ENCODE results near the gene MT1E.
A peak's percentile ranks its signal among the peaks of the same experiment; 100 is the strongest.
"Not testable (repeated sequence)": the region's sequence is repeated elsewhere in the genome, so short reads cannot be mapped to it uniquely, and the experiment has no call there.

Gene MT1E

DNA sequence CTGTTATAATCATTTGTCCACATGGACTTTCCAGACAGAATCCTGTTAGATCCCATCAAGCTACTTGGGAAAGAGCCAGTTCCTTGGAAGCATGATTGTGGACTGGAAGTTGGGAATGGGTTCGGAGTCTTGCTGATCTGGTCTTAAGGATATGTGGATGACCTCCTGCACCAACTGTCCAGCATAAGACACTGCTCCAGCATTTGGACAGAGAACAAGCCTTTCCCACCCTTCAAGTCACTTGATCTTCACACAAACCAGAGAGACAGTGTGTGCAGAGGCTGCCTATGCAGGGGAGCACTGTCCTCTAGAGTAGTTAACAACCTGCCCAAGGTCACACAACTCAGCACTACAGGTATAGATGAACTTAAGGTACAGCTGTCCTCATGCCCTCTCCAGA is 20.3 kb downstream of the MT1E start:
- DNase-seq (ENCODE audit: low spot score): no peak

DNA sequence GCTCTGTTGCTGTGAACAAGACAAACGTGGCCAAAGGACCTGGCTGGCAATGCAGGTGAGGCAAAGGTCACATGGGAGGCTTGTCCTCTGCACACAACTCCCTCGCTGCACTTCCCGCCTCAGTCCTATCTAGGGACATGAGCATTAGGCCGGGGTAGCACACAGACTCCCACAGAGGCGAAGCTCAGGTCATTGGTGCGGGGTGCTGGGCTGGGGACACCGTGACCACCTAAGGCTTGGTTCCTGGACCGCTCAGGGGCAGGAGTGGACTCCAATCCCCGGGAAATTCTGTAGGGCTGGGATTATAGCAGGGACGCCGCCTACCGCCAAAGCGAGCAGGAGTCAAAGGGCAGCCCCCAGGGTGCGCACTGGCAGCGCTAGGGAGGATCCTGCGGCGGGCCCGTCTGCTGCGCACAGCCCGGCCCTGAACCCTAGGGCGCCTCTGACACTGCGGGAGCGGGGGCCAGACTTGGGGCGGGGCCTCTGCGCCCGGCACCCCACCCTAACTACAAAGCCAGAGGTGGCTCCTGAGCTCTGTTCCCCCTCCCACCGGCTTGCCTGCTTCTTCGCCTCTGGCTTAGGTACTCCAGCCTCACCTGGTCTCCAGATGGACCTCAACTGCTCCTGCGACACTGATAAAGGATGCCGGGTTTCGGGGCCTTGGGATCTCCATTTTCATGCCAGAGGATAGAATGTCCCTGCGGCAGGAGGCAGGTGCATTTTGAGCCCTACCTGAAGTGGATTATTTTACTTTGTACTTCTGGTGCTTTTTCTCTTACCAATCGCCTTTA is 22.3 kb downstream of the MT1E start:
- no peak for DNase-seq (ENCODE audit: low spot score)

DNA sequence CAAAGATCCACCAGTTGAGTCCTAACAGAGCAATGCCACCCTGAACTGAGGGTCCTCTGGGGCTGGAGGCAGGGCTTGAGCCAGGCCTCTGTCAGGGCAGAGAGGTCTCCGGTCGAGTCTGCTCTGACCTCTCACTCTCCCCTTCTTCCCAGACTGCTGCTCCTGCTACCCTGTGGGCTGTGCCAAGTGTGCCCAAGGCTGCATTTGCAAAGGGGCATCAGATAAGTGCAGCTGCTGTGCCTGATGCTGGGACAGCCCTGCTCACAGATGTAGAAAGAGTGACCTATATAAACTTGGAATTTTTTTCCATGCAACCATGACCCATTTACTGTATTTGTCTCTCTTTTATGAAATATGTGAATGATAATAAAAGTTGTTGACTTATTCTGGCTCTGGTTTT is 23.7 kb downstream of the MT1E start:
- no peak for DNase-seq (ENCODE audit: low spot score)

DNA sequence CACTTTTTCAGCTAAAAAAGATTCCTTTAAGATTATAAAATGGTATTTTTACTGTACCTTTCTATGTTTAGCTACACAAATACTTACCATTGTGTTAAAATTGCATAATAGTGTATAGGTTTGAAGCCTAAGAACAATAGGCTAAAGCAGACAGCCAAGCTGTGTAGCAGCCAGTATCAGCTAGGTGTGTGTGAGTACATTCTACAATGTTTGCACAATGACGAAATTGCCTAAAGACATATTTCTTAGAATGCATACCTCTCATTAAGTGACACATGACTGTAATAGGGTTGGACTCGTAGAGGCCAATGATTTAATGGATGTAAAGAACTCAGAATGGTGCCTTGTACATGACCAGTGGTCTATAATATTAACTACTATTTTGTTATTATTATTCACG is 24.2 kb downstream of the MT1E start:
- no peak for DNase-seq (ENCODE audit: low spot score)

DNA sequence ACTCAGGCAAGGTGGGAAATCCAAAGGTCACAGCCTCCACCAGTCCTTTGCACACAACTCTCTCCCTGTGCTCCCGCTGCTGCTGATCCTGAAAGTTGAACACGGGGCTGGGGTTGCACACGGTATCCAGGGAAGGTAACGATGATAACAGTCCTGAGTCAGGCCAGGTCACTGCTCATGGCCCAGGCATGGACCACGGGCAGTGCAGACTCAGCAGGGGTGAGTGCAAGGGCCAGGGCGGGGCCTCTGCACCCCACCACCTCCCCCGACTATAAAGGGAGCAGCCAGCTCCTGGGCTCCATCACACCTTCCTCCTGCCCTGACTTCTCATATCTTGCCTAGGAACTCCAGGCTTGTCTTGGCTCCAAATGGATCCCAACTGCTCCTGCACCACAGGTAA is 26.0 kb downstream of the MT1E start, which contains the start of gene MT1B:
MT1B (plus strand) TSS at position 301 of the 400 bp plus-strand sequence; CDS start at position 369, 68 bp downstream.
- DNase-seq (ENCODE audit: low spot score): no peak

DNA sequence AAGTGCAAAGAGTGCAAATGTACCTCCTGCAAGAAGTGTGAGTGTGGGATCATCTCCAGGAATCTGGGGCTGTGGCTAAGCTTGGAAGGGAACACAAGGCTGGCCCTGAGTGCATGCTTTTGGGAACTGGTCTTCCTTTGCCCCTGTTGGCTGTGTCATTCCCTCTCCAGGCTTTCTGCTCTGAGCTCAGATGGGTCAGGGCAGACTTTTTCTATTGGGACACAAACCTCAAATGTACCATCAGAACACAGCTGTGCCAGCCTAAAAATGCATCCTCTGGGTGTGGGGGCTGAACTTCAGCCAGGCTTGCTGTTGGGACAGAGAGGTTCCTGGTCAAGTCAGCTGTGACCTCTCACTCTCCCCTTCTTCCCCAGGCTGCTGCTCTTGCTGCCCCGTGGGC is 27.0 kb downstream of the MT1E start:
- no peak for DNase-seq (ENCODE audit: low spot score)

DNA sequence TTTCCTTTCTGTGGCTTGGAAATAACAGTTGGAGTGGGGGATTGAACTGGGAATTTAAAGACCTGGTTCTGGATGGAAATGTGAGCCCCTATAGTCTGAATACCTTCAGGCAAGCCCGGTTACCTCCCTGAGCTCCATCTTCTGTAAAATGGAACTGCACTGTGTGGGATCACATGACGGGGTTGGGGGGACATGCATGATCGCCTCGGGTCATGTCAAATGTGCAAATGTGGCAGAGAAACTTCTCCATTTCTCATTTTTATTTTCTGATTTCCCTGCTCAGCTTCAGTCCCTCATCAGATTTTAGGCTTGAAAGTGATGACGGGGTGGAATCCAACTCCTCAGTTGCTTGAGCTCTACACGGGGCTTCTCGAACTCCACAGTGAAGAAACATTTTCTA is 27.6 kb downstream of the MT1E start:
- DNase-seq (ENCODE audit: low spot score): no peak

DNA sequence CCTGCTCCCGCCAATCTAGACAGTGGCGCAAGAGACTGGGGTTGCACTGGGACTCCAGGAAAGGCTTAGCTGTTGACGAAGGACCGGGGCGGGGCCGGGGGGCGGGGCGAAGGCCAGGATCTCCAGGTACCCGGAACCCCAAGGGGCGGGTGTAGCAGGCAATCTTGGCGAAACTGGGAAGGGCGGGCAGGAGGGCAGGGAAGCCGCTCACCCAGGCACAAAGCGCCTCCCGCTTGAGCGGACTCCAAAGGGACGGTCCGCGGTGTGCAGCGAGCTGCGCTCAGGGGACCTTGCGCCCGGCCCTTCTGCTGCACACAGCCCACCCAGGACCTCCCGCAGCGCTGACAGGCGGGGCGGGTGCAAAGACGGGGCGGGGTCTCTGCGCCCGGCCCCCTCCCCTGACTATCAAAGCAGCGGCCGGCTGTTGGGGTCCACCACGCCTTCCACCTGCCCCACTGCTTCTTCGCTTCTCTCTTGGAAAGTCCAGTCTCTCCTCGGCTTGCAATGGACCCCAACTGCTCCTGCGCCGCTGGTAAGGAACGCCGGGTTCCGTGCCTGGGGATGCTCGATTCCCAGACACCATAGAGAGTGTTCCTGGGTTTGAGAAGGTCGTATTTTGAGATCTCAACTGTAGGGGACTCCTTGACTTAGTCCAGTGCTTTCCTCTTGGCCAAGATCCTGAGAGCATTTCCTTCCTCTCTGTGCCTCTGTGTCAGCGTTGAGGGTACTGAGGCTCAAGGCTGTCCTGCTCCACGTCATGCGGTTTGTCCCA is 32.2 kb downstream of the MT1E start, which contains the start of gene MT1F:
MT1F (plus strand) TSS at position 405 of the 772 bp plus-strand sequence; CDS start at position 505, 100 bp downstream.
- DNase-seq (ENCODE audit: low spot score): peak; percentile 86

DNA sequence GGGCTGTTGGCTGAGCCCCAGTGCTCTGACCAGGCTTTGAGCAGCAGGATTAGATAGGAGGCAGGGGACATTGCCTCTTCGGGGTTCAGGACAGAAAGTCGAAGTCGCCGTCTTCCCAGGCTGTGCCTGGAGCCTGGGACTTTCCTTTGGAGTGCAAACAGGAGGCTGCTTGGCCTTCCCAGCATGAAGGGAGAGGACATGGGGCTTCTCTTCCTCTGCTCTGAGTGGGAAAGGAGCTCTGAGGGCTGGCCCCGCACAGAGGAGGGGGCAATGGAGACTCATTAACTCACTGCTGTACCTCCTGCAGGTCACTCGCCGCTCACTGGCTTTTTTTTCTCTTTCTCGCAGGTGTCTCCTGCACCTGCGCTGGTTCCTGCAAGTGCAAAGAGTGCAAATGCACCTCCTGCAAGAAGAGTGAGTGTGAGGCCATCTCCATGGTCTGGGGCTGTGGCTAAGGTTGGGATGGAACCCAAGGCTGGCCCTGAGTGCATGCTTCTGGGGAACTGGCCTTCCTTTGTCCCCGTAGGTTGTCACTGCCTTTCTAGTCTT is 32.8 kb downstream of the MT1E start:
- DNase-seq (ENCODE audit: low spot score): no peak

DNA sequence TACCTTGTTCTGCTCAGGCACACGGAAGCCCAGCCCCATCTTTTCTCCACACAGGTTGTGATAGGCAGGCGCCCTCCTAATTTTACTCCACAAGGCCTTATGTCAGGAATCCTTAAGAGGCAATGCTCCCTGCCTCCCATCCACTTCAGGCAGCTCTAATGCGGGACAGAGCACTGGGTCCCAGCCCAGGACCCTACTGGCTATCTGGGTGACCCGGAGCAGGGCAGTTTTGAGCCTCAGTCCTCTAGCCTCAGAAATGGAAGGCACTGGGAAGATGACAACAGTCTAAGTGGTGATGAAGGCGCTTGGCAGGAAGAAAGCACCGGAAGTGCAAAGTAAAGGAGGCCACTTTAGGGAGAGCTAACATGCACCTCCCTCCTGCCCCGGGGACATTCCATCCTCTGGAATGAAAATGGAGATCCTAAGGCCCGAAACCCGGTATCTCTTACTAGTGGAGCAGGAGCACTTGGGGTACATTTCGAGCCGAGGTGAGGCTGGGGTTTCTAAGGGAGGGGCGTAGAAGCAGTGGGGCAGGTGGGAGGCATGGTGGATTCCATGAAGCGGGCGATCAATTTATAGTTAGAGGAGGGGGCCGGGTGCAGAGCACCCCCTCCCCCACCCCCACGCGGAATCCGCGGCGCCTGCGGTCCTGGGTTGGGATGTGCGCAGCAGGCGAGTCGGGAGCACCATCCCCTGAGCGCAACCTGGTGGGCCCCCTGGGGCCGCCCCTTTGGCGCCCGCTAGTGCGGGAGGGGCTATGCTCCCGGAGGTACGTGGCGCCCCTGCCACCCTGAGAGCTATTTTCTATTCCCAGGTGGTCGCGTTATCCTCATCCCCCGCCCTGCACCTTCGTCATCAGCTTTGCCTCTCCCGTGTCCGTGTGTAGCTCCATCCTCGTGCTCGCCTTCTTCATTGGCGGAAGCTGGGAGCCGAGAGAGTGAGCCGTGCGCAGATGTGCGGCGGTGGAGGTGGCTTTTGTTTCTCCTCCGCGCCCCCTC is 37.1 kb downstream of the MT1E start:
- DNase-seq (ENCODE audit: low spot score): no peak

DNA sequence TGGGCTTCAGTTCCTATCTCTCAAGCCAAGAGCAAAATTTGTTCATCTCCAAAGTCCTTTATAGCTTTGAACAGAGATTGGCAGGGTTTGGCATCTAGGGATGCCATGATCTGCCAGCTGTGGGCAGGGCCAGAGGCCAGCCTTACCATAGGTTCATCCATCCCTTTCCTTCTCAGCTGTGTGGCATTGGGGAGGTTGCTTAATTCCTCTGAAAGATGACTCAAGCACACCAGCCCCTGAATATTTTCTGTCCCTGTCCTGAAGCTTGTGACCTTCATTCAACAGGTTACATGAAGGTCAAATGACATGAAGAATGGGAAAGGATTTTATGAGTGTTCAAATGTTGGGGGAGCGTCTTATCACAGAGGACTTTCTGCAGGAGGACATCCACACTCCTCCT is 38.9 kb downstream of the MT1E start:
- no peak for DNase-seq (ENCODE audit: low spot score)

DNA sequence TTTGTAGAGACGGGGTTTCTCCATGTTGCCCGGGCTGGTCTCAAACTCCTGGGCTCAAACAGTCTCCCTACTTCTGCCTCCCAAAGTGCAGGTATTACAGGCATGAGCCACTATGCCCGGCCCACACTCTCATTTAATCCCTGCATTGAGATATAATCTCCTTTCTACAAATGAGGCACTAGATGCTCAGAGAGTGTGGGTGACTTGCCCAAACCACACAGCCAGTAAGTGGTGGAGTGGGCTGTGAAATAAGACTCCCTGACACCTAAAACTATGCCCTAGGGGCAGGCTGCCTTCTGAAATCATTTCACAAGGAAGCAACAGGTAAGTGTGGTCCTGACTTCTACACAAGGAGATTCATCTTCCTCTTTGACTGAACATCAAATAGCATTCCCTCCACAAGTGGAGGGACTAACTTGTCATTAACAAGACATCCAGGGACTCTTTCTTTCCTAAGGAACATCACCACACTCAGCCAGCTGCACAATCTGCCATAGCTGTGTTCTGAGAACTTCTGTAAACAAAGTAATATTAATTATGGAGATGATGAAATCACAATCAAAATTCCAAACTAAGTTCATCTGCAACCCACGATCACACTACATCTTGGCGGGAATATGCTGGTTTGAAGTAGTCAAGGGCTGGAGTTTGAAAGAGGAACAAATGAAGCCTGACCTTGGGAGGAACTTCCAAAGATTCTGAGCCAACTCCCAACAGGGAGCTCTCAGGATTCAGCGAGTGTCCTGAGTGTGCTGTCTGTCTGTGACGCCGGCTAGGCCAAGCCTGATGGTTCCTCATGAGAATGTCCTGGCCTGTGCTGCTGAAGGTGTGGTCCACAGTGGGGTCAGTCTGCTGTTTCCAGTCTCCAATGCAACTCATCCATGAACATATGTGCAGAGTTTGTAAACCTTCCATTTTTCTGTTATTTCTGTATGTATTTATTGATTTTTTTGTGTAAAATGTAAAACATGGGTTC is 40.0 kb downstream of the MT1E start:
- DNase-seq (ENCODE audit: low spot score): not testable (repeated sequence)

DNA sequence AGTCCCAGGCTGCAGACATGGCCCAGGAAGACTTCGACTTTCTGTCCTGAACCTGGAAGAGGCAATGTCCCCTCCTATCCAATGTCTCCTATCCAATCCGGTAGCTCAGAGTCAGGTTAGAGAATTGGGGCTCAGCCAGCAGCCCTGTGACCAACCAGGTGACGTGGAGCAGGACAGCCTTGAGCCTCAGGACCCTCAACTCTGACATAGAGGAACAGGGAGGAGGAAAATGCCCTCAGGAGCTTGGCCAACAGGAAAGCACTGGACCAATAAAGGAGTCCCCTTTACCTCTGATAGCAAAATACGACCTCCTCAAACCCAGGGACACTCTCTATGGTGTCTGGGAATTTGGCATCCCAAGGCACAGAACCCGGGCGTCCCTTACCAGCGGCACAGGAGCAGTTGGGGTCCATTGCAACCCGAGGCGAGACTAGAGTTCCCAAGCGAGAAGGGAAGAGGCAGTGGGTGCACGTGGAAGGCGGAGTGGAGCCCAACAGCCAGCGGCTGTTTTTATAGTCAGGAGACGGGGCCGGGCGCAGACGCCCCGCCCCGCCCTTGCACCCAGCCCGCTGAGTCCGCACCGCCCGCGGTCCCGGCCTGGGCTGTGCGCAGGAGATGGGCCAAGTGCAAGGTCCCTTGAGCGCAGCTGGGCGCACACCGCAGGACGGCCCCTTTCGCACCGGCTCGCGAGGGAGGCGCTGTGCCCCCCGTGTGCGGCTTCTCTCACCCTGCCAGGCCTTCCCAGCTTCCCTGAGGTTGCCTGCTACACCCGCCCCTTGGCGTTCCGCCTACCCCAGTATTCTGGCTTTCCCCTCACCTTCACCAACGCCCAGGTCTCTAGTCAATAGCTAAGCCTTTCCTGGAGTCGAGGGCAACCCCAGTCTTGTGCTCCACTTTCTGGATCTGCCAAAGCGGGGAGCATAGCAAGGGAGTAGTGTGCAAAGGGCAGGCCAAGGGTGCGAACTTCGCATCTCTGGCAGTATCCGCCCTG is 42.3 kb downstream of the MT1E start, which contains the start of gene MT1G:
MT1G (minus strand) TSS at position 485 of the 991 bp plus-strand sequence; CDS start at position 413, 72 bp downstream.
- DNase-seq (ENCODE audit: low spot score): no peak

DNA sequence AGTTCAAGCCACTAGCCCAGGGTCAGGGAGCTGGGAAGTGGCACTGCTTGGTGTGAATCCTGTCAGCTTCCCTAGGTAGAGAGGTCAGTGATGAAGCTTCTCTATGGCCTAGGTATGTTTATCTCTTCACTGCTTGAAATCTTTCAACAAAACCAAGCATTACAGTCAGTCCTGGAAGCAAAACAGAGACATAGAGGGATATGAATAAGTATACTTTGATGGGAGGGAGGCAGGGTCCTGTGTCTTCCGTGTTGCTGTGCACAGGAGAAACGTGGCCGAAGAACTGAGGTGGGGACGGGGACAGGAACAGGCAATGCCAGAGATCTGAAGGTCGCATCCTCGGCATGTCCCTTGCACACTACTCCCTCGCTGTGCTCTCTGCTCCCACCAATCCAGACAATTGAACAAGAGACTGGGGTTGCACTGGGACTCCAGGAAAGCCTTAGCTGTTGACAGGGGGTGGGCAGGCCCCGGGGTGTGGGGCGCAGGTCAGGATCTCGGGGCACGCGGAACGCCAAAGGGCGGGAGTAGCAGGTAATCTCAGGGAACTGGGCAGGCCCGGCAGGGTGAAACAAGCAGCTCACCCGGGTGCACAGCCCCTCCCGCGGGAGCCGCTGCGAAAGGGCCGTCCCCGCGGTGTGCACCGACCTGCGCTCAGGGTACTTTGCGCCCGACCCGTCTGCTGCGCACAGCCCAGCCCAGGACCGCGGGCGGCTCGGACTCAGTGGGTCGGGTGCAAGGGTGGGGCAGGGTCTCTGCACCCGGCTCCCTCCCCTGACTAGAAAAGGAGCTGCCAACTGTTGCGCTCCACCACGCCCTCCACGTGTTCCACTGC is 43.6 kb downstream of the MT1E start, which contains the start of gene MT1H:
MT1H (plus strand) TSS at position 810 of the 835 bp plus-strand sequence. CDS start 71 bp downstream, outside the sequence.
- DNase-seq (ENCODE audit: low spot score): no peak

DNA sequence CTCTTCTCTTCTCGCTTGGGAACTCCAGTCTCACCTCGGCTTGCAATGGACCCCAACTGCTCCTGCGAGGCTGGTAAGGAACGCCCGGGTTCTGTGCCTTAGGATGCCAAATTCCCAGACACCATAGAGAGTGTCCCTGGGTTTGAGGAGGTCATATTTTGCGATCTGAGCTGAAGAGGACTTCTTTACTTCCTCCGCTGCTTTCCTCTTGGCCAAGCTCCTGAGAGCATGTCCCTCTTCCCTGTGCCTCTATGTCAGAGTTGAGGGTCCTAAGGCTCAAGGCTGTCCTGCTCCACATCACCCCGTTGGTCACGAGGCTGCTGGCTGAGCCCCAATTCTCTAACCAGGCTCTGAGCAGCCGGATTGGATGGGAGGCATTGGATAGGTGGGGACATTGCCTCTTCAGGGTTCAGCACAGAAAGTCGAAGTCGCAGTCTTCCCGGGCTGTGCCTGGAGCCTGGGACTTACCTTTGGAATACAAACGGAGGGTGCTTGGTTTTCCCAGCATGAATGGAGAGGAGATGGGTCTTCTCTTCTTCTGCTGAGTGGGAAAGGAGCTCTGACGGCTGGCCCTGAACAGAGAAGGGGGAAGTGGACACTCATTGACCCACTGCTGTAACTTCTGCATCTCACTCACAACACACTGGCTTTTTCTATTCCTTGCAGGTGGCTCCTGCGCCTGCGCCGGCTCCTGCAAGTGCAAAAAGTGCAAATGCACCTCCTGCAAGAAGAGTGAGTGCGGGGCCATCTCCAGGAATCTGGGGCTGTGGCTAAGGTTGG is 44.4 kb downstream of the MT1E start:
- DNase-seq (ENCODE audit: low spot score): no peak

DNA sequence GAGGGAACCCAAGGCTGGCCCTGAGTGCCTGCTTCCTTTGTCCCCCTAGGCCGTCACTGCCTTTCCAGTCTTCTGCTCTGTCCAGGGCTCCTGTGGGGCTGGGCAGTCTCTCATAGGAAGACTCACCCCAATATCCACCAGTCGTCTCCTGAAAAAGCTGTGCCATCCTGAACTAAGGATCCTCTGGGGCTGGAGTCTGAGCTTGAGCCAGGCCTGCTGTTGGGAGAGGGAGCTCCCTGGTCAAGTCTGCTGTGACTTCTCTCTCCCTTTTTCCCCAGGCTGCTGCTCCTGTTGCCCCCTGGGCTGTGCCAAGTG is 45.0 kb downstream of the MT1E start:
- DNase-seq (ENCODE audit: low spot score): no peak

DNA sequence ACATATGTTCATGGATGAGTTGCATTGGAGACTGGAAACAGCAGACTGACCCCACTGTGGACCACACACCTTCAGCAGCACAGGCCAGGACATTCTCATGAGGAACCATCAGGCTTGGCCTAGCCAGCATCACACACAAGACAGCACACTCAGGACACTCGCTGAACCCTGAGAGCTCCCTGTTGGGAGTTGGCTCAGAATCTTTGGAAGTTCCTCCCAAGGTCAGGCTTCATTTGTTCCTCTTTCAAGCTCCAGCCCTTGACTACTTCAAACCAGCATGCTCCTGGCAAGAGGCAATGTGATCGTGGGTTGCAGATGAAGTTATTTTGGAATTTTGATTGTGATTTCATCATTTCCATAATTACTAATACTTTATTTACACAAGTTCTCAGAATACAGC is 46.1 kb downstream of the MT1E start:
- DNase-seq (ENCODE audit: low spot score): not testable (repeated sequence)

Data from ecto neural progenitor cell (in vitro differentiated cells).